Measurements from ENCODE around the gene TCHP.

DNA sequence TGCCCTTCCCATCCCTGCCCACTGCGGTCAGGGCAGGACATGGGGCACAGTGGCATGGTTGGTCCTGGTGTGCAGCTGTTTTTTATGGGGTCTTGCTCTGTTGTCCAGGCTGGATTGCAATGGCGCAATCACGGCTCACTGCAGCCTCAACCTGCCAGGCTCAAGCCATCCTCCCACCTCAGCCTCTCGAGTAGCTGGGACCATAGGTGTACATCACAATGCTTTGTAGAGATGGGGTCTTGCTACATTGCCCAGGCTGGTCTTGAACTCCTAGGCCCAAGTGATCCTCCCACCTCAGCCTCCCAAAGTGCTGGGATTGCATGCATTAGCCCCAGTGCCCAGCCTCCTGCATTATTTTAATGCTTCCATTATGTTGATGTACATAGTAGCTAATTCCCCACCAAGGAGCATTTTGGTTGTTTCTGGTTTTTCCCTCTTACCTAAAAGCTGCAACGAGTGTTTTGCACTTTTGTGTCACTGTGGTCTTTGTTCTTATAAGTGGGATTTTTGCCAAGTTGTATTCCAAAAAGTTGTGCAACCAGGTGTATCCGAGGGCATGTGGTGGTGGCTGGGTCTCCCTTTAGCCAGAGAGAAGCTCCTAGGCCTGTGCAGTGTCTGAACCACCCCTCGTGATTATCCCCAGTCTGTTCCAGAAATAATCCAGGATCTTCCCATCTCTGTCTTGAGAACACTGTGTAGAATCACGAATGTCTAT, 10.3 kb downstream of the TCHP start:
- no peak for TF ChIP-seq POLR2AphosphoS5 (IDR thresholded peaks at IDR 0.05)
- no peak for TF ChIP-seq CTCF (IDR thresholded peaks at IDR 0.05)
